Fibroblast of lung (primary cell): Measurements from ENCODE around the gene MILR1.

ENCODE experiments used
- EZH2 ChIP-seq: IDR thresholded peaks from 2 replicates; pipeline ENCODE4 v1.5.1; 2012; ENCODE audit warnings: low read length, control low read depth, mild to moderate bottlenecking; ENCODE audit errors: missing control alignments
- TF ChIP-seq, protein P1 (sequence below), 2 donors: IDR thresholded peaks in 1 of 2; conservative IDR thresholded peaks in 1 of 2; 1 replicate in 1 of 2; 2 replicates in 1 of 2; pipeline ENCODE4 v1.5.1; 2011 to 2012; ENCODE audit warnings: low read length in 2 of 2, control low read depth in 1 of 2, inconsistent platforms in 1 of 2, low read depth in 1 of 2, mild to moderate bottlenecking in 1 of 2

DNA sequence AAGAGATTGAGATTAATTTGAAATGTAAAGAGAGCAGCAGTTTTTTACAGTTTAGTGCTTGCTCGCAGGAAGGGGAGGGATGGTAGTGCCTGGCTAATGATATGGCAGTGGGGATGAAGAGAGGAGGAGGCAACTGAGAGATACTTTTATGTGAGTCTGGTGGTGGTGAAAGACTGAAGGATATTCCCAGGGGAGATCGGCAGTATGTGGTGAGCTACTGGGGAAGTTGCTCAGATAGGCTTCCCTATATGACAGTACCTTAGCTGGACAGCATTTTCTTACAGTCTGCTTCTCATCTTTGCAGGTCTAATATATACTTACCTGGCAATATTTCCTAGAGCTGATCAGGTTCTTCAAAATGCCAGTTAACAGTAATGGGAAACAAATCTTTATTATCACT lies 66.5 kb downstream of the MILR1 start:
- TF ChIP-seq, protein P1, sequence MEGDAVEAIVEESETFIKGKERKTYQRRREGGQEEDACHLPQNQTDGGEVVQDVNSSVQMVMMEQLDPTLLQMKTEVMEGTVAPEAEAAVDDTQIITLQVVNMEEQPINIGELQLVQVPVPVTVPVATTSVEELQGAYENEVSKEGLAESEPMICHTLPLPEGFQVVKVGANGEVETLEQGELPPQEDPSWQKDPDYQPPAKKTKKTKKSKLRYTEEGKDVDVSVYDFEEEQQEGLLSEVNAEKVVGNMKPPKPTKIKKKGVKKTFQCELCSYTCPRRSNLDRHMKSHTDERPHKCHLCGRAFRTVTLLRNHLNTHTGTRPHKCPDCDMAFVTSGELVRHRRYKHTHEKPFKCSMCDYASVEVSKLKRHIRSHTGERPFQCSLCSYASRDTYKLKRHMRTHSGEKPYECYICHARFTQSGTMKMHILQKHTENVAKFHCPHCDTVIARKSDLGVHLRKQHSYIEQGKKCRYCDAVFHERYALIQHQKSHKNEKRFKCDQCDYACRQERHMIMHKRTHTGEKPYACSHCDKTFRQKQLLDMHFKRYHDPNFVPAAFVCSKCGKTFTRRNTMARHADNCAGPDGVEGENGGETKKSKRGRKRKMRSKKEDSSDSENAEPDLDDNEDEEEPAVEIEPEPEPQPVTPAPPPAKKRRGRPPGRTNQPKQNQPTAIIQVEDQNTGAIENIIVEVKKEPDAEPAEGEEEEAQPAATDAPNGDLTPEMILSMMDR (conservative IDR thresholded peaks at IDR 0.05 in 1 of 2, IDR thresholded peaks at IDR 0.05 in 1 of 2; ENCODE audit: low read depth in 1 of 2, low read length in 2 of 2): no peak
- TF ChIP-seq EZH2: no peak
